Measurements from ENCODE around the gene PTPRB.

PTPRB gene

DNA sequence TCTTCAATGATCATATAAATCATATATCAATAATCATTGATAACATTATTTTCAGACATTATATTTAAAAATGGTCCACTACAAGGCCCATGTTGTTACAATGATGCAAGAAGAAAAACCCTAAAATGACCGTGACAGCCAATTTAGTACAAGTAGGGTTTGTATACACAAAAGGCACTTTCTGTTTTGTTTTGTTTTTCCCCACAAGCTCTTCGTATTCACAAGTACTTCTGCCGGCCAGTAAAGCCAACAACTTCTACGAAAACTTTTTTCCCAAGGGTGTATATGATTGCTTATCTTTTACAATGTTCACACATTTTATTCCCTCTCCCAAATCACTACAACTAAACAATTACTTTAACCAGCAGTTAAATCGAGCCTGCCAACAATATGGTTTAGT, 9.6 kb downstream of the PTPRB start:
- no peak for TF ChIP-seq CTCF (IDR thresholded peaks at IDR 0.05)
- Mint-ChIP-seq H3K4me1 (no peaks in the 10 kb centered on the region), H3K27me3 (ENCODE audit: low read depth, poor library complexity) (peaks cover 27% of the 10 kb centered on the region), H3K36me3 (ENCODE audit: low read depth) (no peaks in the 10 kb centered on the region), H3K4me3 (no peak overlapping the region), H3K27ac (no peak overlapping the region), H3K9me3 (peaks cover 8% of the 10 kb centered on the region)
- DNase-seq, result no peak

DNA sequence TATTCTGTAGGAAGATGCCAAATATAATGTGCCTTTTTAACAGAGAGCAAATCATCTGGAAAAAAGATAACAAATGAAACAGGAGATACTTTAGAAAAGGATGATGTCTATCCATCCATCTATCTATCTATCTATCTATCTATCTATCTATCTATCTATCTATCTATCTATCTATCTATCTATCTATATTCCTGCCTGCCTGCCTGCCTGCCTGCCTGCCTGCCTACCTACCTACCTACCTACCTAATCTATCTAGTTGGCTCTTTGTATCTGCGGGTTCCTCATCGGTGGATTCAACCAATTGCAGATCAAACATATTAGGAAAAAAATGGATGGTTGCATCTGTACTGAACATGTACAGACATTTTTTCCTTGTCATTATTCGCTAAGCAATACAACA, 11.0 kb downstream of the PTPRB start:
- Mint-ChIP-seq H3K4me1 (no peaks in the 10 kb centered on the region), H3K36me3 (ENCODE audit: low read depth) (no peaks in the 10 kb centered on the region), H3K27ac (no peak overlapping the region), H3K27me3 (ENCODE audit: low read depth, poor library complexity) (peaks cover 27% of the 10 kb centered on the region), H3K4me3 (no peak overlapping the region), H3K9me3 (peaks cover 8% of the 10 kb centered on the region)
- DNase-seq, result no peak
- no peak for TF ChIP-seq CTCF (IDR thresholded peaks at IDR 0.05)

GRCh38 chr12:70619471-70620152, 17.6 kb downstream of the PTPRB start:
- Mint-ChIP-seq H3K4me3 (no peak overlapping the region), H3K4me1 (no peaks in the 10 kb centered on the region), H3K36me3 (ENCODE audit: low read depth) (no peaks in the 10 kb centered on the region), H3K27ac (no peak overlapping the region), H3K27me3 (ENCODE audit: low read depth, poor library complexity) (peaks cover 9% of the 10 kb centered on the region), H3K9me3 (no peaks in the 10 kb centered on the region)
- no peak for DNase-seq
- TF ChIP-seq CTCF (IDR thresholded peaks at IDR 0.05), result no peak

DNA sequence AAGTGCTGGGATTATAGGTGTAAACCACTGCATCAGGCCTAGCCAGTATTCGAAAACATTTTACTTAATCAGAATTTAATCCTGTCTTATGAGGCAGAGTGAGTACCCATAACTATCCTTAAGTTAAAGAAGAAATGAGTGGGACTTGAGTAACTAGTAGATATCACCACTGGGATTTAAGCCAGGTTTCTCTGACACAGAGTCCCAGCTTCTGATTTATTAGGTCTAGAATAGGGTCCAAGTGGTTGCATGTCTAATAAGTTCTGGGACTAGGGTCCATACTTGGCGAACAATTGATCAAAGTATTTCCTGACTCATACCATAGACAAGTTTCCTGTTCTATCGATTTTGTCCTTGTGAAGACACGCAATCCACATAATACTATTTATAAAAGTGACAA, 18.9 kb downstream of the PTPRB start:
- DNase-seq, result no peak
- peaks cover 5% of the 10 kb centered on the region for H3K27me3 Mint-ChIP-seq (ENCODE audit: low read depth, poor library complexity)
- no peak for TF ChIP-seq CTCF (IDR thresholded peaks at IDR 0.05)
- no peaks in the 10 kb centered on the region for H3K4me1 Mint-ChIP-seq
- no peaks in the 10 kb centered on the region for H3K9me3 Mint-ChIP-seq
- no peaks in the 10 kb centered on the region for H3K36me3 Mint-ChIP-seq (ENCODE audit: low read depth)
- no peak overlapping the region for H3K27ac Mint-ChIP-seq
- no peak overlapping the region for H3K4me3 Mint-ChIP-seq

- Mint-ChIP-seq H3K36me3 (ENCODE audit: low read depth) (no peaks in the 10 kb centered on the region), H3K4me1 (no peaks in the 10 kb centered on the region), H3K27ac (no peak overlapping the region), H3K27me3 (ENCODE audit: low read depth, poor library complexity) (peaks cover 12% of the 10 kb centered on the region), H3K4me3 (no peak overlapping the region), H3K9me3 (no peaks in the 10 kb centered on the region)
- DNase-seq, result no peak
- no peak for TF ChIP-seq CTCF (IDR thresholded peaks at IDR 0.05)
These were observed 19.8 kb downstream of the PTPRB start for GRCh38 chr12:70617450-70617849.

DNA sequence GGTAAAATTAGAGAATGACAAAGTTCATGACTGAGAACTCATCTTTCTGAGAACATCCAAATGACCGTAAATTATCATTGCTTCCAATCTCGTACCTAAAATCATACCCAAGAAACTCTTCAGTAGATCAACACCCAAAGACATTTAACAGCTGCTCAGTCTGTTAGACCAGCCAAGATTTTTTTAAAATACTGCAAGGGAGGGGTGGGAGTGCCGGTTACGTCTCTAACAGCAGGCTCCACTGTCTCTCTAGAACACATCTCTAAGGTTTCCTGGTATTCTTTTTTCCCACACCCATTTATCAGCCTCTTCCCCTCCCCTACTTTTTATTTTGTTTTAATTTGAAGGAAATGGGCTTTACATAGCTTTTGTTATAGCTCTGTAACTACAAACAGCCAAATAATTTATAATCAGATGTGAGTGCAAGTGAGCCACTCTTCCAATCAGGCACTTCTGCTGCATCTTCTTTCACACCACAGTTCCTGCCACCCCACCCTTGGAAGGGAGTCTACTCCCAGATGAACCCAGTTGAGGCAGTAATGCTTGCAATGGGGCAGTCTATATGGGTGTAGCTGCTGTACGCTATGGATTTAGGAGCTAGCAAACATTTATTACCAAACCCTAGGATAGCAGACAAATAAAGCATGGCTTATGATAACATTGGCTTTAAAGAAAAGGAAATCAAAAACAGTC, 21.9 kb downstream of the PTPRB start:
- no peak for DNase-seq
- TF ChIP-seq CTCF (IDR thresholded peaks at IDR 0.05), result no peak
- Mint-ChIP-seq H3K27me3 (ENCODE audit: low read depth, poor library complexity) (peaks cover 29% of the 10 kb centered on the region), H3K4me3 (no peak overlapping the region), H3K27ac (no peak overlapping the region), H3K4me1 (peaks cover 4% of the 10 kb centered on the region), H3K9me3 (no peaks in the 10 kb centered on the region), H3K36me3 (ENCODE audit: low read depth) (no peaks in the 10 kb centered on the region)

Measured in nephron progenitor cell (in vitro differentiated cells).